ENCODE measurements around the gene HTR3D.
"Not testable (repeated sequence)": the region's sequence is repeated elsewhere in the genome, so short reads cannot be mapped to it uniquely, and the experiment has no call there.

HTR3D gene

DNA sequence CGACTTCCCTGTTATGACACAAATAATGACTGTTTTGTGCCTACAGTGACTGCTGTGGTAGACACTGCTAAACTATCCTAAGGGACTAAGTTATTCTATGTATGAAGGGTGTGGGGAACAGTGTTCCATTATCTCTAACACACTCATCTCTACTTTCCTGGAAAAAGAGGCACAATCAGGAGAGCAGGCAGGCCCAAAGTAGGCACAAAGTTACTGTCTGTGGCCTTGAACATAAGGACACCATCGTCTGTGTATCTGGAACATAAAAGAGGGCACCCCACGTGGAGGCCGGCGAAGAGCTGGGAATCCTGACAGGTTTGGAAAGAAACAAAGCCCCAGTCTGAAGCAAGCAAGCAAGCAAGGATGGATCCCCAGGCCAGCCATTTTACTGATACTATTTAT, 15.4 kb upstream of the HTR3D start:
- DNase-seq (ENCODE audit: low read depth in 2 of 2), result no peak

DNA sequence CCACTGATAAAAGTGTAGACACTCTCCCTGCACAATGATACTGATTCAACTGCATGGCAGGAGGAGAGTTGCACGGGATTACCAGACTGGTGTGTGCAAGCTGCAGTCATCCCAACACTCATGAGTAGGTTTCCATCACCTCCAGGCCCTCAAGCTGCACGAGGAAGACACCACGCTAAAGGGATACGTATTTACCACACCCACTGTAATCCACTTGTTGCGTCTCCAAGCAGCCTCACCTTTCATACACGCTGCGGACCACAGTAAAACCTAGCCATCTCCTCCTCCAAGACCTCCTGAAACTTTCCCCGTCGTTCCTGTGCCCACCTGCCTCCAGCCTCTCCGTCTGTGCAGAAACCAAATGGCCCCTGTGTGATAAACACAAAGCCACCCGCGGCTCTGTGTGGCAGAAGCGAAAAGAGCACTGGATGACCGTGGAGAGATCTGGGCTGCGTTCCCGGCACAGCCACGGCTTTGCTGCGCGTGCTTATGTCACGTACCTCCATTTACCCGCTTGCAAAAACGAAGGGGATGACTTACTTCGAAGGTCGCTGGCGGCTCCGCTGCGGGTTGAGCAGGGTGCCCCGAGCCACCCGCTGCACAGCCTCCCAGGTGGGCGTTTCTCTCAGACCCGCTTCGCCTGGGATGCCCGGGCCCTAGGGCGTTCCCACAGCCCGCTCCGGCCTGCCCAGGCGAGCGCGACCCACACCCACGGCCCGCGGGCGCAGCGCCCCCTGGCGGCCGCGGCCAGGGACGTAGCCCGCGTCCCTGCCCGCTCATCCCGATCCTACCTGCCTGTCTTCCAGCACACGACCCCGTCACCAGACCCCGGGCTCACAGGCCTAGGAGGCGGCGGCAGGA, 14.5 kb upstream of the HTR3D start:
- DNase-seq (ENCODE audit: low read depth in 2 of 2), result peak; percentile 6 to 14

DNA sequence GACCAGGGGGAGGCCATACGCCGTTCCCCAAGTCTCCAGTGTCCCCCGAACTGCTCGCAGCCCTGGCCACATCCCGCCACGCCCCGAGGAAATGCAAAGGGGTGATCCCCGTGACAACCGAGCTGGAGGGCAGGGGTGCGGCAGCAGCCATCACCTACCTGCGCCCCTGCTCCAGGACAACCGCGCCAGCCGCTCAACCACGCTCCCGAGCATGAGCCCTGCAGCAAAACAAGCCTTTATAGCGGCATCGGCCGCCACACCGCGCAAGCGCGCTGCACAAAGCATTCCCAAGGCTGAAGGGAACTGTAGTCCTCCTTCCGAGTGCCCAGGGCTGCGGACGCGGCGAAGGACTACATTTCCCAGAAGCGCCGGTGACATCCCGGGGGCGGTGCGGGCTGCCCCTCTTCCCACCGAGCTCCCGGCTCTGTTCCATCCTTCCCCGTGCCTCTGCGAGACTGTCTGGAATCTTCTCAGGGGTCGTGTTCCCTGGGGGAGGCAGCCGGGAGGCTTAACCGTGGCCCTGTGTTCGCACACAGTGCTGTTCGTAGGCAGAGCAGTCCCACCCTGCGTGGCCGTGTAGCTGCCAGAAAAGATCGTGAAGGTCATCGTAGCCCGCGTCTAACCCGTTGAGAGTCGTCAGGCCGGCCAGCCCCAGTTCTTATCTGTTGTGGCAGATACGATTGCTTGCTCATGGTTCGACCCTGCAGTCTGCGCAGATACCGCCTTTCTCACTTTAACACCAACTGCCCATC, 13.7 kb upstream of the HTR3D start, which contains the start of gene ABCC5:
ABCC5 (minus strand) TSS at position 213 of the 752 bp plus-strand sequence. CDS start 3,492 bp downstream, outside the sequence.
- DNase-seq (ENCODE audit: low read depth in 2 of 2), result peak; percentile 62 to 69

DNA sequence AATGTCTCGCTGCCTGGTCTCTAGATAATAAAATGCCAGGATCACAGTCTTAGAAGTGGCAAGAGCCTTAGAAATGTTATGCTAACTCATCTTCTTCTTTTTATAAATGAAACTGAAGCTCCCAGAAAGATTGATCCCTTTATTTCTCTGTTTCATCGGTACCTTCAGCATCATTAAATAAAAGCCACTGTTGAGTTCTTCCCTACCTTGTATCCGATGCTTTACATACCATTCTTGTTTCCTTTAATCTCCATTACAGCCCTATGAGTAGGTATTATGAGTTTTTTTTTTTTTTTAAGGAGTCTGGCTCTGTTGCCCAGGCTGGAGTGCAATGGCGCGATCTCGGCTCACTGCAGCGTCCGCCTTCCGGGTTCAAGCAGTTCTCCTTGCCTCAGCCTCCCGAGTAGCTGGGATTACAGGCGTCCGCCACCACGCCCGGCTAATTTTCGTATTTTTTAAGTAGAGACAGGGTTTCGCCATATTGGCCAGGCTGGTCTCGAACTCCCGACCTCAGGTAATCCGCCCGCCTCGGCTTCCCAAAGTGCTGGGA, 13.0 kb upstream of the HTR3D start:
- DNase-seq (ENCODE audit: low read depth in 2 of 2), result no peak

DNA sequence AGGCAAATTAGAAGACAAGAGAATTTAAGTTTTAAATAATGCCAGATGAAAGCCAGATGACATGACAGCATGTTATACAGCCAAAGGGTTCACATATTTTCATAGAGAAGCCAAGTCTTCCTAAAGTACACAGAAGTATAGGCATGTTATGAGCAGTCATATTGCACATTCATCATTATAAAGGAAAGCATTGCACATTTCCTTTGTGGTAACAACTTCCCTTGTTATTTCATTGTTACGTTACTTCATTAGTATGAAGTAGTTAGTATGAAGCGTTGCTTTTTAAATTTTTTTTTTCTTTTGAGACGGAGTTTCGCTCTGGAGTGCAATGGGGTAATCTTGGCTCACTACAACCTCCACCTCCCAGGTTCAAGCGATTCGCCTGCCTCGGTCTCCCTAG, 9.2 kb upstream of the HTR3D start:
- DNase-seq (ENCODE audit: low read depth in 2 of 2), result no peak

DNA sequence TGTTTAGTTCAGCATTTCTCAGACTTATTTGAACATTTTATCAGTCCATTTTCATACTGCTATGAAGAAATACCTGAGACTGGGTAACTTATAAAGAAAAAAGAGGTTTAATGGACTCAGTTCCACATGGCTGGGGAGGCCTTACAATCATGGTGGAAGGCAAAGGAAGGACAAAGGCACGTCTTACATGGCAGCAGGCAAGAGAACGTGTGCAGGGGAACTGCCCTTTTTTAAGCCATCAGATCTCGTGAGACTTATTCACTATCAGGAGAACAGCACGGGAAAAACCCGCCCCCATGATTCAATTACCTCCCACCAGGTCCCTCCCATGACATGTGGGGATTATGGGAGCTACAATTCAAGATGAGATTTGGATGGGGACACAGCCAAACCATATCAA, 6.3 kb upstream of the HTR3D start:
- DNase-seq (ENCODE audit: low read depth in 2 of 2), result not testable (repeated sequence)

DNA sequence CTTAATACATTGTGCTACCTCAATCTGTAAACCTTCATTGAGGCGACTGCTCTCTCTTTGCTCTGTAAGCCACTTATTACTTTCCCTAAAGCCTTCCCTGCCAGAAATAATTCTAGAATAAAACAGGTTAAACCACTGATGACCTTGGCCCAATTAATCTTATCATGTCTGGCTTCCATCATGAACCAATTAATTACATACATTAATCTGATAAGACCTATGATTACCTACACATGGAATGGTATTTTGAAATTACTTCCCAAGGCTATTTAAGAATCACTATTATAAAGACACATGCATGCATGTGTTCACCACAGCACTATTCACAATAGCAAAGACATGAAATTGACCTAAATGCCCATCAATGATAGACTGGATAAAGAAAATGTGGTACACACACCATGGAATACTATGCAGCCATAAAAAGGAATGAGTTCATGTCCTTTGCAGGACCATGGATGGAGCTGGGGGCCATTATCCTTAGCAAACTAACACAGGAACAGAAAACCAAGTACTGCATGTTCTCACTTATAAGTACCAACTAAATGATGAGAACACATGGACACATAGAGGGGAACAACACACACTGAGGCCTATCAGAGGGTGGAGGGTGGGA, 3.2 kb upstream of the HTR3D start:
- not testable (repeated sequence) for DNase-seq (ENCODE audit: low read depth in 2 of 2)

DNA sequence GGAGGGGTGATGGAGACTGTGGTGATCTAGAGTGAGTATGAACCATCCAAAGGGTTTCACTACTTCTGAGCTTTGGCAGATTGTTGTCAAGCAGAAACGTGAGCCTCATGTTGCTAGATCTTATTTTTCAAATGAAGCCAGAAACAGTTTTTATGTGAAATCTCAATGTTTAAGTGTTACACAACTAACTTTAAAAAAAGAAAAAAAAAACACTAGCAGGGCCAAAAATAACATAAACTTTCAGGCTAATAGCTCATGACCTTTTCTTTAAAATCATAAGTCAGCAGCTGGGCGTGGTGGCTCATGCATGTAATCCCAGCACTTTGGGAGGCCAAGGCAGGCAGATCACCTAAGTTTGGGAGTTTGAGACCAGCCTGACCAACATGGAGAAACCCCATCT, 2.1 kb upstream of the HTR3D start:
- no peak for DNase-seq (ENCODE audit: low read depth in 2 of 2)

DNA sequence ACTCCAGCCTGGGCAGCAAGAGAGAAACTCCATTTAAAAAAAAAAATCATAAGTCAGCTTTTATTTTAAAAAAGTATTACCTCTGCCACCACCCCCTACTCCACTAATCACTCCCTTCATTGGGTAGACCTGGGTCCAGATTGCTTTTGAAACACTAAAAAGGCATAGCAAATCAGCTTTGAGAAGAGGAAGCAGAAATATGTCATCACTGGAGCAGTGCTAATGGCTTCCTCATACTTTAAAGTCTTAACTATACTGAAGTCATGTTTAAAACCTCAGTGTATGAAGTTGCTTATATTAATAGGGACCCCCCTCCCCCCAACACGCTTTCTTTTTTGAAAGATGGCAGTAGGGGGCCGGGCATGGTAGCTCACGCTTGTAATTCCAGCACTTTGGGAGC, 1.0 kb upstream of the HTR3D start:
- no peak for DNase-seq (ENCODE audit: low read depth in 2 of 2)

DNA sequence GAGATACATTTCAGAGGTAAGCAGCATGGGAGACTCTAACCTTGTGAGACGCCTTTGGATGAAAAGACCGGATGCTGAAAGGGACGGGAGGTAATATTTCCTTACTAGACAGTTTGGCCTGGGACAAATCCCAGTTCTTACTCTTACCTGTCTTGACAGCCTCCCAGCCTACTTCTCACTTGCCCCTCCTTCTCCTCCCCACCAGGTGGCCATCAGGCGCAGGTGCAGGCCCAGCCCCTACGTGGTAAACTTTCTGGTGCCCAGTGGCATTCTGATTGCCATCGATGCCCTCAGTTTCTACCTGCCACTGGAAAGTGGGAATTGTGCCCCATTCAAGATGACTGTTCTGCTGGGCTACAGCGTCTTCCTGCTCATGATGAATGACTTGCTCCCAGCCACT, 6.3 kb downstream of the HTR3D start:
- DNase-seq (ENCODE audit: low read depth in 2 of 2), result no peak

DNA sequence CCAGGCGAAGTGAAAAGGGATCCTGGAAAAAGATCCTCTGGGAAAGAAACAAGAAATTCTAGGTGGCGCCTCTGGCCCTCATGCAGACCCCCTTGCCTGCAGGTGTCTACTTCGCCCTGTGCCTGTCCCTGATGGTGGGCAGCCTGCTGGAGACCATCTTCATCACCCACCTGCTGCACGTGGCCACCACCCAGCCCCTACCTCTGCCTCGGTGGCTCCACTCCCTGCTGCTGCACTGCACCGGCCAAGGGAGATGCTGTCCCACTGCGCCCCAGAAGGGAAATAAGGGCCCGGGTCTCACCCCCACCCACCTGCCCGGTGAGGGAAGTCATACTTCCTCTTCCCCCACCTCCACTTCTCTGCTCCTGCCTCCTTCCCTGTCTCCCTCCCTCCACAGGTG, 6.8 kb downstream of the HTR3D start:
- DNase-seq (ENCODE audit: low read depth in 2 of 2), result not testable (repeated sequence)

DNA sequence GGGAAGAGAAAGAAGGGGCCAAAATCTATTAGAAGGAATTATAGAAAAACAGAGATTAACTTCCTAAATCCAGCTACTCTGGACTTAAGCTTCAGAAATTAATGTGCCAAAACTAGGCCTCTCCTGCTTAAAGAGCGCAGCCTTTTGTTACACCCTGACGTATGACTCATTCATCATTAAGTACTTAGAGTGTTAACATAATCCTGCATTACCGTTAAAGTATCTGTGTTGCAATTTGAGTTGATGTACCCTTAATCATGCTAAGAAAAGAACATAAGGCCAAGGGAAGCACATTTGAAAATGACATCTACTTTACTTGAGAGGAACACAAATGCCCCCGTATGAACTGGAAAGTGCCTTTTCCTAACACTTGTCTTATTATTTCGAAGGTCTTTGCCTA, 7.9 kb downstream of the HTR3D start:
- DNase-seq (ENCODE audit: low read depth in 2 of 2), result no peak

DNA sequence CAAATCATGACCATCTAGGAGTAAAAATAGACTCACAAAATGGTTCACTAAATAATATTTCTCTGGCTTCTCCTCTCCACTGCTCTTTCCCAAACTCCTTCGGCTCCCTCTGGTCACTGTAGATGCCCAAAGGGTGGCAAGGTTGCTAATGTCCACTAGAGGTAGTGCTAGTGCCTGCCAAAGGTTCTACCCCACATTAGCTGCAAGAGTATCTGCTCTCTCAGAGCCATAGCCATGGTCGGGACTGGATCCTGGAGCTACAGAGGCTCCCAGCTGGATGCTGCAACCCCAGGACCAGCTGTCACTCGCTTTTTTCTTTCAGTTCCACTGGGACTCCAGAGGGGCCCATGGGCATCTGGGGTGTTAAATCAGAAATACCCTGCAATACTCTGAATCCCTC, 8.5 kb downstream of the HTR3D start:
- no peak for DNase-seq (ENCODE audit: low read depth in 2 of 2)

DNA sequence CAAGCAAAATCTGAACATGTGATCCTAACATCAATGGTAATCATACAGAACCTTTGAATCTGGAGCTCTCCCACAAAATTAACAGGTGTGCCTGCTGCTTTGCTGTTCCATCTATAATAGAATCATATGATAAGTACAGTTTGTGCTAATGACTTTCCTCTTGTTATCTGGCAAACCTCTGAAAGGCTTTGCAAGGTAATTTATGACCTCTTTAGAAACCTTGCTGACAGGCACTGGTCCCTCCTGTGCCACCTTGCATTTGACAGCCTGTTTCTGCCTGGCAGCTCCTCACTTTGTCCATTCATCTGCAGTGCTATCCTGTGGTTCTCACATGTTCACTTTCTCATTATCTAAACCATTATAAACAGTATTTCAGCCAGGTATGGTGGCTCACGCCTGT, 11.1 kb downstream of the HTR3D start:
- no peak for DNase-seq (ENCODE audit: low read depth in 2 of 2)

DNA sequence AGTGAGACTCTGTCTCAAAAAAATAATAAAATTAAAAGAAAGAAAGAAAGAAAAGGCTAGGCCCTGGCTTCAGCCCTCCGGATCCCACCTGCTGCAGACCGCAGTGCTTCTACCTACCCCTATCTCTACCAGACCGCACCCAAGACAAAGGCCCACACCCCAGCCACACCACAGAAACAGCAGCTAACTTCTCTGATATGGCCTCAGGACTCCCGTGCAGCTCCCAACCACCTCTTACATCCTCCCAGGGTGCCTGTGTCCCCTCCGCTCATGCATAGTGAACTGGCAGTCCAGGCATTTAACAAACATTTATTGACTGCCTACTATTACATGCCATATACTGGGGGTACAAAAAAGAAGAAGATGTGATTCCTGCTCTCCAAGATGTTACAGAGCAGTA, 14.5 kb downstream of the HTR3D start:
- DNase-seq (ENCODE audit: low read depth in 2 of 2), result no peak

DNA sequence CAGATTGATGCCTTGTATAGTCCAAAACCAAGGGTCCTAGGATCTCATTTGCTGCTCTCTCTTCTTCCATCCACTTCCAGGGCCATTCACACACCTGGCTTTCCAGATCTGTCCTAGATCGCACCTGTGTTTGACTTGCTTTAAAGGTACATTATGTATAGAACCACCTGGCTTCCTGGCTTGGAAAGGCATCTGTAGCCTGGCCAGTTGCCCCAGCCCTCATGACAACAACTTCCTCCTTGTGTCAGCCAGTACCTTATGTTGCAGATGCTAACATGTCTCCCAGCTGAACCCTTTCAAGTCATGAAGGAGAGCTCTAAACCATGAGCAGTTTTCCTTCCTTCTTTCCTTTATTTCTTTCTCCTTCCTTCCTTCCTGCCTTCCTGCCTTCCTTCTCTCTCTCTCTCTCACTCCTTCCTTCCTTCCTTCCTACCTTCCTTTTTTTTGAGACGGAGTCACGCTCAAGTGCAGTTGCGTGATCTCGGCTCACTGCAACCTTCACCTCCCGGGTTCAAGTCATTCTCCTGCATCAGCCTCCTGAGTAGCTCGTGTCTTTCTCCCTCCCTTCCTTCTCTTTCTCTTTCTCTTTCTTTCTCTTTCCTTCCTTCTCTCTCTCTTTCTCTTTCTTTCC, 18.8 kb downstream of the HTR3D start:
- no peak for DNase-seq (ENCODE audit: low read depth in 2 of 2)

DNA sequence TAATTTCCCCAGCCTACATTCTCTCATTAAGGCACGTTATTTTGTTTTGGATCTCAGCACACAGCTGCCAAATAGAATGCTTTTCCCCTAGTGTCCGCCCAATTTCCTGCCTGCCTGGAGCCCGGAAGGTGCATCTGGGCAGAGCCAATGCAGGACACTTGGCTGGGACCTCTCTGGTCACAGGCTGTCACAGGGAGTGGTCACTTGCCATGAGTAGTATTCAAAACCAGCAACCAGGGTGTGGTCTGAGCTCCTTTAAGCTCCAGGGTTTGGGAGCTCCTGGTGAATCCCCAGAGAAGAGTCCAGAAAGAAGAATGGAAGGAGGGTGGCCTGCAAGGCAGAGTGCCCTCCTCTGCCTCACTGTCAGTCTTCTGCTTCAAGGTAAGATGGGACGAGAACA, 21.2 kb downstream of the HTR3D start, which contains the start of gene HTR3C:
HTR3C (plus strand) TSS at position 281 of the 400 bp plus-strand sequence; CDS start at position 315, 34 bp downstream.
- DNase-seq (ENCODE audit: low read depth in 2 of 2), result no peak

DNA sequence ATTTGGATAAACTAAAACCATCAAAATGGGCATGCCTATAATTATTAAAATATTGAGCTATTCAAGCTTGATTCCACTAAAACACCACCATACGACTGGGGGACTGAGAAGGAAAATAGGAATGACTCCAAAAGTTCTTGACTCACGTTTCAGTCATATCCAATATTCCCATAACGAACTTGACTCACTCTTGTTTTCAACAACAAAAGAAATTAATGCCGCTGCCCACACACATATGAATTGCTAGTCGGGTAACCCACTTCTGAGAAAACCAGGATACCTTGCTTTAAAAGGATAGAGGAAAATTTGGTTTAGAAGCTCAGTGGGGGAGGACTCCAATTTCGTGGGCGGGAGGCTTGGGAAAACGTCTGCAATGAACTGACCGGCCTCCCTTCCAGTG, 26.5 kb downstream of the HTR3D start:
- DNase-seq (ENCODE audit: low read depth in 2 of 2), result no peak

DNA sequence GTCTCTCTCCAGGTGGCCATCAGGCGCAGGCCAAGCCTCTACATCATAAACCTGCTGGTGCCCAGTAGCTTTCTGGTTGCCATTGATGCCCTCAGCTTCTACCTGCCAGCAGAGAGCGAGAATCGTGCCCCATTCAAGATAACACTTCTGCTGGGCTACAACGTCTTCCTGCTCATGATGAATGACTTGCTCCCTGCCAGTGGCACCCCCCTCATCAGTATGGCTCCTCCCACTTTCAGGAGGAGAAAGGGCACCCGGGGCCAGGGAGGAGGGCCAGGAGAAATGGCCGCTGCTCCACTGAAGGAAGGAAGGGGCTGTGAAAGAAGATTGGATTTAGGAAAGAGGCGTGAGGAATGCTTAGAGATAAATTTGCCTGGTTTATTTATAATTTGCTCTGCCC, 27.9 kb downstream of the HTR3D start:
- DNase-seq (ENCODE audit: low read depth in 2 of 2), result no peak

DNA sequence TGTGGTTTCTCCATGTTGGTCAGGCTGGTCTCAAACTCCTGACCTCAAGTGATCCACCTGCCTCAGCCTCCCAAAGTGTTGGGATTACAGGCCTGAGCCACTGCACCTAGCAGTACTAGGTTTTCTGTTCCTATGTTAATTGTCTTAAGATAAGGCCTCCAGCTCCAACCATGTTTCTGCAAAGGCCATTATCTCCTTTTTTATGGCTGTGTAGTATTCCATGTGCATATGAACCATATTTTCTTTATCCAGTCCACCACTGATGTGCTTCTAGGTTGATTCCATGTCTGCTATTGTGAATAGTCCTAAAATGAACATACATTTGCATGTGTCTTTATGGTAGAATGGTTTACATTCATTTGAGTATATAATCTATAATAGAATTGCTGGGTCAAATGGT, 31.1 kb downstream of the HTR3D start:
- DNase-seq (ENCODE audit: low read depth in 2 of 2), result no peak

DNA sequence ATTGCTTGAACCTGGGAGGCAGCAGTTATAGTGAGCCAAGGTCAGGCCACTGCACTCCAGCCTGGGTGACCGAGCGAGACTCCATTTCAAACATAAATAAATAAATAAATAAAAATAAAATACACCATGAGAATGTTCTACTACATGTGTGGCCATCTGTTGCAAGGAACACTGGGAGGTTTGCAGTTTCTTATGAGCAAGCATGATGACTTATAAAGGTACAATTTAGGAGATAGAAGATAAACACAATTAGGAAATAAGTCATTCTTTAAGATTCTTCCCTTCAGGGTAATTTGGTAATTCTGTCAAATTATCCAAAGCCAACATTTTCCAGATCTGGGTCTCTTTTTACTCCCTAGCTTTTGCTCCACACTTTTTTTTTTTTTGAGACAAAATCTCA, 34.7 kb downstream of the HTR3D start:
- DNase-seq (ENCODE audit: low read depth in 2 of 2), result no peak

DNA sequence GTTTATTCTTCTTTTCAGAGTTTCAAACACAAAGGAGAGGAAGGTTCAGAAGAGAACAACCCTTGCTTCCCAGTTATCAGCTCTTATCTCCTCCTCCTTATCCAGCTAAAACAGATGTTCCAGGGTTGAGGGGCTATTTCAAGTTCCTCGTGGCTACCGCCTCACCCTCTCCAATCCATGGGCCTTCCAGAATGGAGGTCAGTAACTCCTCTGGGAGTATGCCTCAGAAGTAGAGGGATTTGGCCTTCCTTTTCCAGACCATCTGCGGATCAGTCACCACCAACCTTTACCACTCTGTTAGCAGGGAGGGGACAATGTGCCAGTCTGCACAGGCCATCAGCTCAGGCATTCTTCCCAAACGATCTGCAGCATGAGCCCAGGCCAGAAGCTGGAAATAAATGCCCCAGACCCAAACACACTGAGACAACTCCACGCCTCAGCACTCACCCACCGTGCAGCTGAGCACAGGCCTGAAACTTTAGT, 36.1 kb downstream of the HTR3D start:
- DNase-seq (ENCODE audit: low read depth in 2 of 2), result no peak
